DOHH2 (cell line): ENCODE results near the gene SLC8A3.

ENCODE experiments used
- EZH2phosphoT487 ChIP-seq: fragments of 200-600 bp; sonication (generic); IDR thresholded peaks from 2 replicates; pipeline ENCODE4 v1.6.1; 2017; ENCODE audit warnings: borderline replicate concordance, mild to moderate bottlenecking, antibody characterized with exemption, low read length, moderate library complexity, mixed read lengths
- TF ChIP-seq, protein P1 (sequence below): fragments of 200-600 bp; sonication (generic); IDR thresholded peaks from one replicate; pipeline ENCODE4 v1.5.1; 2014; ENCODE audit warnings: antibody characterized with exemption, mild to moderate bottlenecking, low read depth, low read length; ENCODE audit not compliant: poor library complexity, severe bottlenecking

DNA sequence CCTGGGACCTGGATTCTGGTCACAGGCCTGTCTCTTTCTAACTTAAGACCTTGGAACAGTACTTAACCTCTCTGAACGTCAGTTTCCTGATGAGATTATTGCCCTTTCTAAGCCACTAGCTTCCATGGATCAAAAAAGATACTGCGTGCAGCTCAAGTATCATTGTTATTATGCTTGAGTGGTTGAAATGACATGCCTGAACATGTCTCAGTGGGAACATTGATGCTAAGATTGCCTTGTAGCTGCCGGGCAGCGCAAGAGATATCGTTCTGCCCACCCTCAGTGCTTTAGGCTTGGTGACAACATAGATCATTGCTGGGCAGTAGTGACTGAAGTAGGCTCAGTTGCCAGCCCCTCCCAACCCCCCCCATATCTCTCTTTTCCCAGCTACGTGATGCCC lies 177.7 kb downstream of the SLC8A3 start:
- TF ChIP-seq, protein P1, sequence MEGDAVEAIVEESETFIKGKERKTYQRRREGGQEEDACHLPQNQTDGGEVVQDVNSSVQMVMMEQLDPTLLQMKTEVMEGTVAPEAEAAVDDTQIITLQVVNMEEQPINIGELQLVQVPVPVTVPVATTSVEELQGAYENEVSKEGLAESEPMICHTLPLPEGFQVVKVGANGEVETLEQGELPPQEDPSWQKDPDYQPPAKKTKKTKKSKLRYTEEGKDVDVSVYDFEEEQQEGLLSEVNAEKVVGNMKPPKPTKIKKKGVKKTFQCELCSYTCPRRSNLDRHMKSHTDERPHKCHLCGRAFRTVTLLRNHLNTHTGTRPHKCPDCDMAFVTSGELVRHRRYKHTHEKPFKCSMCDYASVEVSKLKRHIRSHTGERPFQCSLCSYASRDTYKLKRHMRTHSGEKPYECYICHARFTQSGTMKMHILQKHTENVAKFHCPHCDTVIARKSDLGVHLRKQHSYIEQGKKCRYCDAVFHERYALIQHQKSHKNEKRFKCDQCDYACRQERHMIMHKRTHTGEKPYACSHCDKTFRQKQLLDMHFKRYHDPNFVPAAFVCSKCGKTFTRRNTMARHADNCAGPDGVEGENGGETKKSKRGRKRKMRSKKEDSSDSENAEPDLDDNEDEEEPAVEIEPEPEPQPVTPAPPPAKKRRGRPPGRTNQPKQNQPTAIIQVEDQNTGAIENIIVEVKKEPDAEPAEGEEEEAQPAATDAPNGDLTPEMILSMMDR = no peak
- no peak for TF ChIP-seq EZH2phosphoT487
